ENCODE data around the gene ZNF292. TPM values are rescaled to one million over a fixed set of nuclear protein-coding genes. Genes with fewer than 3 reads are reported as not detected.

Gene ZNF292
- total and polyA plus RNA-seq, 2 donors (not counting 1 experiment from before 2014, with no cell fraction given) = 14.3 to 23.6 TPM

- H3K36me3 ChIP-seq (ENCODE audit: control insufficient read depth, insufficient read depth, low read length) = no peaks in the 10 kb centered on the region
- no peak overlapping the region for H3K4me3 ChIP-seq (replicated peaks in 1 of 4; ENCODE audit: control extremely low read depth in 1 of 4, insufficient read depth in 1 of 4, low read depth in 3 of 4, low read length in 4 of 4)
- no peak overlapping the region for H2AFZ ChIP-seq (ENCODE audit: low read length)
- H3K4me2 ChIP-seq (ENCODE audit: extremely low read depth, insufficient read depth, low read length) = no peak overlapping the region
- no peak for DNase-seq (ENCODE audit: low read depth in 2 of 2)
- no peaks in the 10 kb centered on the region for H3K27me3 ChIP-seq (ENCODE audit: control insufficient read depth, insufficient read depth, low read length)
- no peak overlapping the region for H3K9ac ChIP-seq (ENCODE audit: insufficient read depth, low read length)
- no peak overlapping the region for H3K27ac ChIP-seq (ENCODE audit: insufficient read depth, low read length)
- no peaks in the 10 kb centered on the region for H4K20me1 ChIP-seq (ENCODE audit: control insufficient read depth, extremely low read depth, insufficient read depth, low read length)
- no peaks in the 10 kb centered on the region for H3K4me1 ChIP-seq (ENCODE audit: control insufficient read depth, extremely low read depth, insufficient read depth, low read length)
- no peaks in the 10 kb centered on the region for H3K9me3 ChIP-seq (ENCODE audit: control insufficient read depth, insufficient read depth, low read depth, low read length)
- TF ChIP-seq CTCF (conservative IDR thresholded peaks at IDR 0.05 in 1 of 2, IDR thresholded peaks at IDR 0.05 in 1 of 2; ENCODE audit: low read depth in 1 of 2, low read length in 2 of 2) (no peak), EZH2 (IDR thresholded peaks at IDR 0.05; ENCODE audit: low read length, missing control alignments) (no peak)
- H3K79me2 ChIP-seq (ENCODE audit: control insufficient read depth, insufficient read depth, low read length) = peaks cover 53% of the 10 kb centered on the region
Observed at GRCh38 chr6:87199787-87200186, 44.4 kb downstream of the ZNF292 start.

- Histone ChIP-seq H3K36me3 (ENCODE audit: control insufficient read depth, insufficient read depth, low read length) (no peaks in the 10 kb centered on the region), H4K20me1 (ENCODE audit: control insufficient read depth, extremely low read depth, insufficient read depth, low read length) (no peaks in the 10 kb centered on the region), H3K9ac (ENCODE audit: insufficient read depth, low read length) (no peak overlapping the region), H3K4me3 (replicated peaks in 1 of 4; ENCODE audit: control extremely low read depth in 1 of 4, insufficient read depth in 1 of 4, low read depth in 3 of 4, low read length in 4 of 4) (no peak overlapping the region), H3K9me3 (ENCODE audit: control insufficient read depth, insufficient read depth, low read depth, low read length) (no peaks in the 10 kb centered on the region), H3K79me2 (ENCODE audit: control insufficient read depth, insufficient read depth, low read length) (peaks cover 58% of the 10 kb centered on the region), H3K27me3 (ENCODE audit: control insufficient read depth, insufficient read depth, low read length) (no peaks in the 10 kb centered on the region), H3K27ac (ENCODE audit: insufficient read depth, low read length) (no peak overlapping the region), H3K4me2 (ENCODE audit: extremely low read depth, insufficient read depth, low read length) (no peak overlapping the region), H2AFZ (ENCODE audit: low read length) (no peak overlapping the region), H3K4me1 (ENCODE audit: control insufficient read depth, extremely low read depth, insufficient read depth, low read length) (no peaks in the 10 kb centered on the region)
- TF ChIP-seq EZH2 (IDR thresholded peaks at IDR 0.05; ENCODE audit: low read length, missing control alignments) (no peak), CTCF (conservative IDR thresholded peaks at IDR 0.05 in 1 of 2, IDR thresholded peaks at IDR 0.05 in 1 of 2; ENCODE audit: low read depth in 1 of 2, low read length in 2 of 2) (no peak)
- peak in 1 of 2 donors; percentile 56 for DNase-seq (ENCODE audit: low read depth in 2 of 2)
Observed at GRCh38 chr6:87200469-87201175, 45.3 kb downstream of the ZNF292 start.

- H3K27me3 ChIP-seq (ENCODE audit: control insufficient read depth, insufficient read depth, low read length) = no peaks in the 10 kb centered on the region
- no peaks in the 10 kb centered on the region for H3K4me1 ChIP-seq (ENCODE audit: control insufficient read depth, extremely low read depth, insufficient read depth, low read length)
- no peak overlapping the region for H2AFZ ChIP-seq (ENCODE audit: low read length)
- no peaks in the 10 kb centered on the region for H3K9me3 ChIP-seq (ENCODE audit: control insufficient read depth, insufficient read depth, low read depth, low read length)
- no peak overlapping the region for H3K9ac ChIP-seq (ENCODE audit: insufficient read depth, low read length)
- no peak overlapping the region for H3K4me2 ChIP-seq (ENCODE audit: extremely low read depth, insufficient read depth, low read length)
- H3K27ac ChIP-seq (ENCODE audit: insufficient read depth, low read length) = no peak overlapping the region
- no peaks in the 10 kb centered on the region for H3K36me3 ChIP-seq (ENCODE audit: control insufficient read depth, insufficient read depth, low read length)
- H3K79me2 ChIP-seq (ENCODE audit: control insufficient read depth, insufficient read depth, low read length) = peaks cover 66% of the 10 kb centered on the region
- no peak for DNase-seq (ENCODE audit: low read depth in 2 of 2)
- no peak overlapping the region for H3K4me3 ChIP-seq (replicated peaks in 1 of 4; ENCODE audit: control extremely low read depth in 1 of 4, insufficient read depth in 1 of 4, low read depth in 3 of 4, low read length in 4 of 4)
- no peaks in the 10 kb centered on the region for H4K20me1 ChIP-seq (ENCODE audit: control insufficient read depth, extremely low read depth, insufficient read depth, low read length)
- TF ChIP-seq EZH2 (IDR thresholded peaks at IDR 0.05; ENCODE audit: low read length, missing control alignments) (no peak), CTCF (conservative IDR thresholded peaks at IDR 0.05 in 1 of 2, IDR thresholded peaks at IDR 0.05 in 1 of 2; ENCODE audit: low read depth in 1 of 2, low read length in 2 of 2) (no peak)
Observed at GRCh38 chr6:87203448-87204023, 48.2 kb downstream of the ZNF292 start.
